GM23338 (cell line): Measurements from ENCODE around the gene ALDH16A1. TPM values are rescaled to one million over a fixed set of nuclear protein-coding genes. Genes with fewer than 3 reads are reported as not detected.

Source experiments
- CREB1 ChIP-seq: fragments of 250-450 bp; sonication (Bioruptor Pico); IDR thresholded peaks from 2 replicates; pipeline ENCODE4 v1.5.0; 2020; ENCODE audit warnings: low read depth, mild to moderate bottlenecking, moderate library complexity
- EZH2 ChIP-seq: fragments of 200-600 bp; sonication (generic); IDR thresholded peaks from one replicate; pipeline ENCODE4 v1.8.0; 2017; ENCODE audit warnings: antibody characterized with exemption, mild to moderate bottlenecking, low read depth; ENCODE audit not compliant: unreplicated experiment
- JUNB ChIP-seq: IDR thresholded peaks from one replicate; pipeline ENCODE4 v1.6.1; 2016; ENCODE audit warnings: antibody characterized with exemption; ENCODE audit not compliant: unreplicated experiment
- NANOG ChIP-seq: IDR thresholded peaks from 2 replicates; pipeline ENCODE4 v1.6.1; 2016; ENCODE audit warnings: antibody characterized with exemption, borderline replicate concordance
- POLR2AphosphoS5 ChIP-seq: IDR thresholded peaks from 2 replicates; pipeline ENCODE4 v1.6.1; 2016; ENCODE audit warnings: antibody characterized with exemption, low read depth
- STAT1 ChIP-seq: IDR thresholded peaks from one replicate; pipeline ENCODE4 v1.6.1; 2016; ENCODE audit warnings: antibody characterized with exemption; ENCODE audit not compliant: unreplicated experiment
- ZNF114 ChIP-seq: fragments of 250-450 bp; sonication (Bioruptor Pico); IDR thresholded peaks from 2 replicates; pipeline ENCODE4 v1.5.0; 2020; ENCODE audit warnings: mild to moderate bottlenecking, moderate library complexity
- ZNF331 ChIP-seq: fragments of 250-450 bp; sonication (Bioruptor Pico); IDR thresholded peaks from 2 replicates; pipeline ENCODE4 v1.5.0; 2020; ENCODE audit warnings: low read depth, mild to moderate bottlenecking, moderate library complexity
- polyA plus RNA-seq: library from polyadenylated mRNA; unstranded; fragments of >200 nt; fragmentation: Nextera tagmentation; extraction: Ambion mirVana; gene quantifications from 2 replicates; pipeline ENCODE4 v1.2.1, GENCODE V29; 2016
- total RNA-seq: library from RNA; depleted of rRNA; stranded (reverse); fragments of >200 nt; shearing (Covaris generic); gene quantifications from 2 replicates; pipeline ENCODE4 v1.2.3, GENCODE V29; 2014
- TF ChIP-seq, protein P1 (sequence below): fragments of 250-450 bp; sonication (Bioruptor Pico); IDR thresholded peaks from 2 replicates; pipeline ENCODE4 v1.5.0; 2020; ENCODE audit warnings: mild to moderate bottlenecking, moderate library complexity
- TF ChIP-seq, protein P2 (sequence below), 2 experiments: fragments of 200-600 bp in 1 of 2; sonication (generic) in 1 of 2; conservative IDR thresholded peaks; 2 replicates each; pipeline versions ENCODE4 v1.5.1 to v1.6.1; 2016 to 2017; ENCODE audit warnings: antibody characterized with exemption in 2 of 2, low read depth in 2 of 2, mild to moderate bottlenecking in 2 of 2, moderate library complexity in 1 of 2

The ALDH16A1 gene
- total and polyA plus RNA-seq, 2 experiments from 2014 or later: 16.8 to 57.3 TPM

DNA sequence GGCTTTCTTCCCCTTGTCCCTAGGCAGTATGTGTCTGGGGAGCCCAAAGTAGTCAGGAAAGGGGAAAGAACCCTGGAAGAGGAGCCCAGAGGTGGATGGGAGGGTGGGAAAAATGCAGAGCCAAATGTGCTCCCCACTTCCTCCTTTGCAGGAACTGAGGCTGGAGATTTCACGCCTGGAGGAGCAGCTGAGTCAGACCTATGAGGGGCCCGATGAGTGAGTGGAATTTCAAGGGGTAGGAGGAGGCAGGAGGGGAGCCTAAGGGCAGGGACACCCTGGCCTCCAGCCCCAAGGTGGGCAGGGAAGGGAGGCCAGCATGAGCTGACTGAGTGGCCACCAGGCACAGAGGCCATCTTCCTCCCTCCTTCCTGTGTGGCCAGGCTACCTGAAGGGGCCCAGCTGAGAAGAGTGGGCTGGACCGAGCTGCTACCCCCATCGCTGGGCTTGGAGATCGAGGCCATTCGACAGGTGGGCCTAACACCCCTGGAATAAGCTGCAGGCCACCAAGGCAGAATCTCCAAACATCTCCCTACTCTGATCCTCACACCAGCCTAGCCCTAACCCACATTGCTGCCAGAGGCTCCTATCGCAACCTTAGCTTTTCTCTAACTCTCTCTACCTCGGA, 44.1 kb upstream of the ALDH16A1 start (continued):
- TF ChIP-seq, protein P1, sequence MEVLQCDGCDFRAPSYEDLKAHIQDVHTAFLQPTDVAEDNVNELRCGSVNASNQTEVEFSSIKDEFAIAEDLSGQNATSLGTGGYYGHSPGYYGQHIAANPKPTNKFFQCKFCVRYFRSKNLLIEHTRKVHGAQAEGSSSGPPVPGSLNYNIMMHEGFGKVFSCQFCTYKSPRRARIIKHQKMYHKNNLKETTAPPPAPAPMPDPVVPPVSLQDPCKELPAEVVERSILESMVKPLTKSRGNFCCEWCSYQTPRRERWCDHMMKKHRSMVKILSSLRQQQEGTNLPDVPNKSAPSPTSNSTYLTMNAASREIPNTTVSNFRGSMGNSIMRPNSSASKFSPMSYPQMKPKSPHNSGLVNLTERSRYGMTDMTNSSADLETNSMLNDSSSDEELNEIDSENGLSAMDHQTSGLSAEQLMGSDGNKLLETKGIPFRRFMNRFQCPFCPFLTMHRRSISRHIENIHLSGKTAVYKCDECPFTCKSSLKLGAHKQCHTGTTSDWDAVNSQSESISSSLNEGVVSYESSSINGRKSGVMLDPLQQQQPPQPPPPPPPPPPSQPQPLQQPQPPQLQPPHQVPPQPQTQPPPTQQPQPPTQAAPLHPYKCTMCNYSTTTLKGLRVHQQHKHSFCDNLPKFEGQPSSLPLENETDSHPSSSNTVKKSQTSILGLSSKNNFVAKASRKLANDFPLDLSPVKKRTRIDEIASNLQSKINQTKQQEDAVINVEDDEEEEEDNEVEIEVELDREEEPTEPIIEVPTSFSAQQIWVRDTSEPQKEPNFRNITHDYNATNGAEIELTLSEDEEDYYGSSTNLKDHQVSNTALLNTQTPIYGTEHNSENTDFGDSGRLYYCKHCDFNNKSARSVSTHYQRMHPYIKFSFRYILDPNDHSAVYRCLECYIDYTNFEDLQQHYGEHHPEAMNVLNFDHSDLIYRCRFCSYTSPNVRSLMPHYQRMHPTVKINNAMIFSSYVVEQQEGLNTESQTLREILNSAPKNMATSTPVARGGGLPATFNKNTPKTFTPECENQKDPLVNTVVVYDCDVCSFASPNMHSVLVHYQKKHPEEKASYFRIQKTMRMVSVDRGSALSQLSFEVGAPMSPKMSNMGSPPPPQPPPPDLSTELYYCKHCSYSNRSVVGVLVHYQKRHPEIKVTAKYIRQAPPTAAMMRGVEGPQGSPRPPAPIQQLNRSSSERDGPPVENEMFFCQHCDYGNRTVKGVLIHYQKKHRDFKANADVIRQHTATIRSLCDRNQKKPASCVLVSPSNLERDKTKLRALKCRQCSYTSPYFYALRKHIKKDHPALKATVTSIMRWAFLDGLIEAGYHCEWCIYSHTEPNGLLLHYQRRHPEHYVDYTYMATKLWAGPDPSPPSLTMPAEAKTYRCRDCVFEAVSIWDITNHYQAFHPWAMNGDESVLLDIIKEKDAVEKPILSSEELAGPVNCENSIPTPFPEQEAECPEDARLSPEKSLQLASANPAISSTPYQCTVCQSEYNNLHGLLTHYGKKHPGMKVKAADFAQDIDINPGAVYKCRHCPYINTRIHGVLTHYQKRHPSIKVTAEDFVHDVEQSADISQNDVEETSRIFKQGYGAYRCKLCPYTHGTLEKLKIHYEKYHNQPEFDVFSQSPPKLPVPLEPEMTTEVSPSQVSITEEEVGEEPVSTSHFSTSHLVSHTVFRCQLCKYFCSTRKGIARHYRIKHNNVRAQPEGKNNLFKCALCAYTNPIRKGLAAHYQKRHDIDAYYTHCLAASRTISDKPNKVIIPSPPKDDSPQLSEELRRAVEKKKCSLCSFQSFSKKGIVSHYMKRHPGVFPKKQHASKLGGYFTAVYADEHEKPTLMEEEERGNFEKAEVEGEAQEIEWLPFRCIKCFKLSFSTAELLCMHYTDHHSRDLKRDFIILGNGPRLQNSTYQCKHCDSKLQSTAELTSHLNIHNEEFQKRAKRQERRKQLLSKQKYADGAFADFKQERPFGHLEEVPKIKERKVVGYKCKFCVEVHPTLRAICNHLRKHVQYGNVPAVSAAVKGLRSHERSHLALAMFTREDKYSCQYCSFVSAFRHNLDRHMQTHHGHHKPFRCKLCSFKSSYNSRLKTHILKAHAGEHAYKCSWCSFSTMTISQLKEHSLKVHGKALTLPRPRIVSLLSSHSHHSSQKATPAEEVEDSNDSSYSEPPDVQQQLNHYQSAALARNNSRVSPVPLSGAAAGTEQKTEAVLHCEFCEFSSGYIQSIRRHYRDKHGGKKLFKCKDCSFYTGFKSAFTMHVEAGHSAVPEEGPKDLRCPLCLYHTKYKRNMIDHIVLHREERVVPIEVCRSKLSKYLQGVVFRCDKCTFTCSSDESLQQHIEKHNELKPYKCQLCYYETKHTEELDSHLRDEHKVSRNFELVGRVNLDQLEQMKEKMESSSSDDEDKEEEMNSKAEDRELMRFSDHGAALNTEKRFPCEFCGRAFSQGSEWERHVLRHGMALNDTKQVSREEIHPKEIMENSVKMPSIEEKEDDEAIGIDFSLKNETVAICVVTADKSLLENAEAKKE (CRISPR knock-in tag): no peak
- TF ChIP-seq STAT1 (no peak), POLR2AphosphoS5 (no peak), CREB1 (CRISPR knock-in tag) (no peak), ZNF114 (CRISPR knock-in tag) (no peak), JUNB (no peak), EZH2 (no peak), ZNF331 (no peak), NANOG (no peak)
- TF ChIP-seq, protein P2, sequence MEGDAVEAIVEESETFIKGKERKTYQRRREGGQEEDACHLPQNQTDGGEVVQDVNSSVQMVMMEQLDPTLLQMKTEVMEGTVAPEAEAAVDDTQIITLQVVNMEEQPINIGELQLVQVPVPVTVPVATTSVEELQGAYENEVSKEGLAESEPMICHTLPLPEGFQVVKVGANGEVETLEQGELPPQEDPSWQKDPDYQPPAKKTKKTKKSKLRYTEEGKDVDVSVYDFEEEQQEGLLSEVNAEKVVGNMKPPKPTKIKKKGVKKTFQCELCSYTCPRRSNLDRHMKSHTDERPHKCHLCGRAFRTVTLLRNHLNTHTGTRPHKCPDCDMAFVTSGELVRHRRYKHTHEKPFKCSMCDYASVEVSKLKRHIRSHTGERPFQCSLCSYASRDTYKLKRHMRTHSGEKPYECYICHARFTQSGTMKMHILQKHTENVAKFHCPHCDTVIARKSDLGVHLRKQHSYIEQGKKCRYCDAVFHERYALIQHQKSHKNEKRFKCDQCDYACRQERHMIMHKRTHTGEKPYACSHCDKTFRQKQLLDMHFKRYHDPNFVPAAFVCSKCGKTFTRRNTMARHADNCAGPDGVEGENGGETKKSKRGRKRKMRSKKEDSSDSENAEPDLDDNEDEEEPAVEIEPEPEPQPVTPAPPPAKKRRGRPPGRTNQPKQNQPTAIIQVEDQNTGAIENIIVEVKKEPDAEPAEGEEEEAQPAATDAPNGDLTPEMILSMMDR (conservative IDR thresholded peaks at IDR 0.05; ENCODE audit: low read depth in 2 of 2): no peak
